HG02852 (cell line): ENCODE data around the gene RPS4Y2.

Experiments
- ATAC-seq: cut with Tn5 transposase; IDR thresholded peaks from one replicate; pipeline ENCODE4 v1.9.1; 2021; ENCODE audit warnings: mild to moderate bottlenecking, moderate library complexity; ENCODE audit not compliant: unreplicated experiment

RPS4Y2 gene

GRCh38 chrY:20817067-20817466, 61.2 kb downstream of the RPS4Y2 start:
- ATAC-seq, result no peak
